MM.1S (cell line): ENCODE data around the gene INPP4B.

Experiments used
- CTCF ChIP-seq: fragments of 300-600 bp; sonication (generic); IDR thresholded peaks from 2 replicates; pipeline ENCODE4 v1.5.1; 2016; ENCODE audit warnings: antibody characterized with exemption, low read length, mixed read lengths
- EZH2 ChIP-seq: fragments of 300-600 bp; sonication (generic); optimal IDR thresholded peaks from 2 replicates; pipeline ENCODE3; 2017; ENCODE audit warnings: low read depth, mild to moderate bottlenecking, antibody characterized with exemption, low read length, mixed read lengths
- EZH2phosphoT487 ChIP-seq: fragments of 300-600 bp; sonication (generic); IDR thresholded peaks from 2 replicates; pipeline ENCODE4 v1.6.1; 2018; ENCODE audit warnings: antibody characterized with exemption, low read length

DNA sequence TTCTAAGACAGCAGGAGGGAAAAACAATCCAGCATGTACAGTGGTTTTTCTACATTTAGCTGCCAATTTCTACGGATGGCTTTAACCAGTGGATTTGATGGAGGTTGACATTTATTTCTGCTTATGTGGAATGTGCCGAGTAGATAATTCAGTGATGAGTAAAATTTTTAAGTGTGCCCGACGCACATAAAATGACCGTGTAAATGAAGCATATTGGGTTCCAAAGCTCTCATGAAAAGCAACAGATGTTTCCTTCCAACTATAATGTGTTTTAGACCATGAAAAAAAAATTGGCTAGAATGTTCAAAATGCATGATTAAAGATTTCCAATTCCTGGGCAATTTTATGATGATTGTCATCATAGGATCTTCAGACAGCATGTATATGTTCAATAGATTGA is 14.1 kb downstream of the INPP4B start:
- TF ChIP-seq CTCF (no peak), EZH2phosphoT487 (no peak), EZH2 (no peak)
